Embryonic facial prominence (tissue), 1 donor: ENCODE measurements around the gene DCD.
"Not testable (repeated sequence)": the region's sequence is repeated elsewhere in the genome, so short reads cannot be mapped to it uniquely, and the experiment has no call there.

ENCODE experiments used
- DNase-seq: peaks from one replicate; pipeline ENCODE4 v3.0.0-alpha.2; 2016; ENCODE audit errors: extremely low spot score

Gene DCD

GRCh38 chr12:54653025-54653424, 4.9 kb upstream of the DCD start:
- no peak for DNase-seq

GRCh38 chr12:54650889-54651288, 2.7 kb upstream of the DCD start:
- DNase-seq: no peak

GRCh38 chr12:54650409-54650808, 2.2 kb upstream of the DCD start:
- no peak for DNase-seq

- no peak for DNase-seq
These were observed 1.7 kb upstream of the DCD start for GRCh38 chr12:54649825-54650224.

- no peak for DNase-seq
These were observed 6.6 kb downstream of the DCD start for GRCh38 chr12:54641554-54641953.

- DNase-seq: no peak
These were observed 7.1 kb downstream of the DCD start for GRCh38 chr12:54641089-54641488.

- not testable (repeated sequence) for DNase-seq
These were observed 9.1 kb downstream of the DCD start for GRCh38 chr12:54639112-54639511.

- DNase-seq: no peak
These were observed 13.4 kb downstream of the DCD start, which contains the start of gene LACRT for GRCh38 chr12:54634795-54635194. Gene LACRT, minus strand, starts transcription at chr12:54634895. Its CDS starts 54 bp downstream, at chr12:54634841.

- no peak for DNase-seq
These were observed 16.0 kb downstream of the DCD start for GRCh38 chr12:54631988-54632728.

GRCh38 chr12:54631551-54631950, 16.6 kb downstream of the DCD start:
- DNase-seq: no peak

GRCh38 chr12:54629925-54630324, 18.2 kb downstream of the DCD start:
- DNase-seq: no peak

GRCh38 chr12:54628186-54628846, 19.8 kb downstream of the DCD start:
- DNase-seq: no peak

- no peak for DNase-seq
These were observed 20.9 kb downstream of the DCD start for GRCh38 chr12:54627304-54627703.

GRCh38 chr12:54625598-54625997, 22.6 kb downstream of the DCD start:
- no peak for DNase-seq

- no peak for DNase-seq
These were observed 23.6 kb downstream of the DCD start for GRCh38 chr12:54624315-54625279.

GRCh38 chr12:54622463-54623183, 25.5 kb downstream of the DCD start:
- DNase-seq: no peak

- no peak for DNase-seq
These were observed 31.1 kb downstream of the DCD start for GRCh38 chr12:54616933-54617680.

- DNase-seq: no peak
These were observed 35.9 kb downstream of the DCD start for GRCh38 chr12:54612225-54612750.

- DNase-seq: no peak
These were observed 36.4 kb downstream of the DCD start for GRCh38 chr12:54611715-54612149.

GRCh38 chr12:54608769-54609168, 39.4 kb downstream of the DCD start:
- no peak for DNase-seq
